MM.1S (cell line): ENCODE results near the gene COX14.

Source experiments
- DNase-seq: peaks from one replicate; pipeline ENCODE4 v3.0.0-alpha.2; 2015
- H2AFZ ChIP-seq: fragments of 300-600 bp; sonication (generic); 2 replicates; pipeline ENCODE4 v1.6.0; 2016; ENCODE audit warnings: antibody characterized with exemption, low read length
- H3F3A ChIP-seq: fragments of 300-600 bp; sonication (generic); 2 replicates; pipeline ENCODE4 v1.6.1; 2016; ENCODE audit warnings: mild to moderate bottlenecking, antibody characterized with exemption, low read length, moderate library complexity, mixed read lengths; ENCODE audit not compliant: insufficient read depth
- H3K27ac ChIP-seq: fragments of 300-600 bp; sonication (generic); 2 replicates; pipeline ENCODE4 v1.5.1; 2016; ENCODE audit warnings: mild to moderate bottlenecking, low read length
- H3K27me3 ChIP-seq: fragments of 300-600 bp; sonication (generic); replicated peaks from 2 replicates; pipeline ENCODE4 v1.6.0; 2016; ENCODE audit warnings: low read length; ENCODE audit not compliant: insufficient read depth
- H3K36me3 ChIP-seq: fragments of 300-600 bp; sonication (generic); replicated peaks from 2 replicates; pipeline ENCODE4 v1.6.1; 2016; ENCODE audit warnings: mild to moderate bottlenecking, low read length, mixed read lengths; ENCODE audit not compliant: insufficient read depth
- H3K4me1 ChIP-seq: fragments of 300-600 bp; sonication (generic); 2 replicates; pipeline ENCODE4 v1.6.1; 2016; ENCODE audit warnings: low read length, mixed read lengths
- H3K4me2 ChIP-seq: fragments of 300-600 bp; sonication (generic); 2 replicates; pipeline ENCODE4 v1.6.0; 2016; ENCODE audit warnings: low read depth, low read length
- H3K4me3 ChIP-seq: fragments of 300-600 bp; sonication (generic); 2 replicates; pipeline ENCODE4 v1.5.1; 2016; ENCODE audit warnings: low read length, mixed read lengths
- H3K79me2 ChIP-seq: fragments of 300-600 bp; sonication (generic); 2 replicates; pipeline ENCODE4 v1.6.1; 2016; ENCODE audit warnings: mixed run types, low read length, mixed read lengths
- H3K9ac ChIP-seq: fragments of 300-600 bp; sonication (generic); 2 replicates; pipeline ENCODE4 v1.6.1; 2016; ENCODE audit warnings: low read length, mixed read lengths
- H3K9me2 ChIP-seq: fragments of 300-600 bp; sonication (generic); replicated peaks from 2 replicates; pipeline ENCODE4 v1.6.1; 2016; ENCODE audit warnings: mild to moderate bottlenecking, low read length, mixed read lengths; ENCODE audit not compliant: insufficient read depth
- H3K9me3 ChIP-seq: fragments of 300-600 bp; sonication (generic); replicated peaks from 2 replicates; pipeline ENCODE4 v1.6.1; 2016; ENCODE audit warnings: mild to moderate bottlenecking, low read length, mixed read lengths; ENCODE audit not compliant: insufficient read depth
- H4K20me1 ChIP-seq: fragments of 300-600 bp; sonication (generic); 2 replicates; pipeline ENCODE4 v1.6.1; 2016; ENCODE audit warnings: mild to moderate bottlenecking, low read length, moderate library complexity, mixed read lengths; ENCODE audit not compliant: insufficient read depth
- EZH2 ChIP-seq: fragments of 300-600 bp; sonication (generic); optimal IDR thresholded peaks from 2 replicates; pipeline ENCODE3; 2017; ENCODE audit warnings: low read depth, mild to moderate bottlenecking, antibody characterized with exemption, low read length, mixed read lengths
- EZH2phosphoT487 ChIP-seq: fragments of 300-600 bp; sonication (generic); IDR thresholded peaks from 2 replicates; pipeline ENCODE4 v1.6.1; 2018; ENCODE audit warnings: antibody characterized with exemption, low read length
- TF ChIP-seq, protein P1 (sequence below): fragments of 300-600 bp; sonication (generic); IDR thresholded peaks from 2 replicates; pipeline ENCODE4 v1.5.1; 2016; ENCODE audit warnings: antibody characterized with exemption, low read length, mixed read lengths

Gene COX14

GRCh38 chr12:50162230-50162629, 50.2 kb downstream of the COX14 start:
- TF ChIP-seq EZH2phosphoT487 = no peak
- H3K79me2 ChIP-seq = peaks cover 25% of the 10 kb centered on the region

GRCh38 chr12:50164963-50165362, 52.9 kb downstream of the COX14 start:
- H3K9me3 ChIP-seq = no peaks in the 10 kb centered on the region
- no peak for DNase-seq
- peaks cover 5% of the 10 kb centered on the region; the same call in 1 of the 2 replicates for H3K4me1 ChIP-seq
- H2AFZ ChIP-seq = no peak overlapping the region
- H3F3A ChIP-seq = 0 out of 2 replicates have a peak, but pooled peaks cover 3% of the 10 kb centered on the region
- peaks cover 25% of the 10 kb centered on the region for H3K79me2 ChIP-seq
- no peaks in the 10 kb centered on the region for H4K20me1 ChIP-seq
- TF ChIP-seq EZH2 = no peak
- no peak for TF ChIP-seq EZH2phosphoT487
- TF ChIP-seq, protein P1, sequence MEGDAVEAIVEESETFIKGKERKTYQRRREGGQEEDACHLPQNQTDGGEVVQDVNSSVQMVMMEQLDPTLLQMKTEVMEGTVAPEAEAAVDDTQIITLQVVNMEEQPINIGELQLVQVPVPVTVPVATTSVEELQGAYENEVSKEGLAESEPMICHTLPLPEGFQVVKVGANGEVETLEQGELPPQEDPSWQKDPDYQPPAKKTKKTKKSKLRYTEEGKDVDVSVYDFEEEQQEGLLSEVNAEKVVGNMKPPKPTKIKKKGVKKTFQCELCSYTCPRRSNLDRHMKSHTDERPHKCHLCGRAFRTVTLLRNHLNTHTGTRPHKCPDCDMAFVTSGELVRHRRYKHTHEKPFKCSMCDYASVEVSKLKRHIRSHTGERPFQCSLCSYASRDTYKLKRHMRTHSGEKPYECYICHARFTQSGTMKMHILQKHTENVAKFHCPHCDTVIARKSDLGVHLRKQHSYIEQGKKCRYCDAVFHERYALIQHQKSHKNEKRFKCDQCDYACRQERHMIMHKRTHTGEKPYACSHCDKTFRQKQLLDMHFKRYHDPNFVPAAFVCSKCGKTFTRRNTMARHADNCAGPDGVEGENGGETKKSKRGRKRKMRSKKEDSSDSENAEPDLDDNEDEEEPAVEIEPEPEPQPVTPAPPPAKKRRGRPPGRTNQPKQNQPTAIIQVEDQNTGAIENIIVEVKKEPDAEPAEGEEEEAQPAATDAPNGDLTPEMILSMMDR = no peak
- no peak overlapping the region for H3K27ac ChIP-seq
- H3K4me2 ChIP-seq = no peak overlapping the region
- H3K27me3 ChIP-seq = no peaks in the 10 kb centered on the region
- H3K36me3 ChIP-seq = no peaks in the 10 kb centered on the region
- no peaks in the 10 kb centered on the region for H3K9me2 ChIP-seq
- H3K9ac ChIP-seq = no peak overlapping the region
- H3K4me3 ChIP-seq = no peak overlapping the region

More at GRCh38 chr12:50162230-50162629, 50.2 kb downstream of the COX14 start:
- H3K36me3 ChIP-seq = no peaks in the 10 kb centered on the region
- no peaks in the 10 kb centered on the region for H3K9me3 ChIP-seq
- no peak overlapping the region for H3K4me2 ChIP-seq
- no peaks in the 10 kb centered on the region for H3K9me2 ChIP-seq
- no peak overlapping the region for H2AFZ ChIP-seq
- H4K20me1 ChIP-seq = no peaks in the 10 kb centered on the region
- no peak overlapping the region for H3K27ac ChIP-seq
- H3K27me3 ChIP-seq = no peaks in the 10 kb centered on the region
- H3K9ac ChIP-seq = no peak overlapping the region
- no peak for DNase-seq
- H3K4me3 ChIP-seq = no peak overlapping the region
- H3F3A ChIP-seq = 0 out of 2 replicates have a peak, but pooled peaks cover 3% of the 10 kb centered on the region
- peaks cover 5% of the 10 kb centered on the region; the same call in 1 of the 2 replicates for H3K4me1 ChIP-seq

DNA sequence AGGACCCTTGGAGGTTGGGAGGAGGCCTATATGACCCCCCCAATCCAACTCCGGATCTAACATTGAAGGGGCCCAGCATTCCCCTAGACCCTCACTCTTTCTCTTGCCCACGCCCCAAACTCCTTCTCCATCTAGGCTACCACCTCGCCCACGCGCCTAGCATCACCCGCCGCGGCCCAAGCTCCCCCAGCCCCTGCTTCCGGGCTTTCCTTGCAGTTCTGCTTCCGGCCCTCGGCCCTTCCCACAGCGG, 54.7 kb downstream of the COX14 start:
- Histone ChIP-seq H3K36me3 (no peaks in the 10 kb centered on the region), H3K27ac (peak overlapping the region; percentile 12; the same call in 1 of the 2 replicates)

More for the DNA sequence above, 54.7 kb downstream of the COX14 start:
- DNase-seq = no peak
- H3K9me2 ChIP-seq = no peaks in the 10 kb centered on the region
- TF ChIP-seq EZH2phosphoT487 (no peak), EZH2 (no peak)
- TF ChIP-seq, protein P1 = no peak
- H3K4me1 ChIP-seq = peaks cover 5% of the 10 kb centered on the region; the same call in 1 of the 2 replicates
- H3K9me3 ChIP-seq = no peaks in the 10 kb centered on the region
- H2AFZ ChIP-seq = peak overlapping the region; percentile 76
- H3K4me2 ChIP-seq = peak overlapping the region; percentile 94
- no peaks in the 10 kb centered on the region for H3K27me3 ChIP-seq
- H3F3A ChIP-seq = no peaks in the 10 kb centered on the region
- H3K9ac ChIP-seq = peak overlapping the region; percentile 72
- H3K4me3 ChIP-seq = peak overlapping the region; percentile 75
- no peaks in the 10 kb centered on the region for H4K20me1 ChIP-seq
- H3K79me2 ChIP-seq = peaks cover 25% of the 10 kb centered on the region
